Activated CD4-positive, CD25-positive, alpha-beta regulatory T cell treated with anti-CD3 and anti-CD28 coated beads, Interleukin-2, amount 50 U/mL, for 16 hours (primary cell): Measurements from ENCODE around the gene HSPE1.
A peak's percentile ranks its signal among the peaks of the same experiment; 100 is the strongest.
"Not testable (repeated sequence)": the region's sequence is repeated elsewhere in the genome, so short reads cannot be mapped to it uniquely, and the experiment has no call there.

Experiments used
- DNase-seq: peaks from one replicate; pipeline ENCODE4 v3.0.0-alpha.2; 2020; ENCODE audit warnings: low read depth, low spot score

Gene HSPE1

GRCh38 chr2:197498235-197498936 is 1.8 kb upstream of the HSPE1 start:
- no peak for DNase-seq

GRCh38 chr2:197498937-197499593 is 1.1 kb upstream of the HSPE1 start:
- DNase-seq, result peak; percentile 6

GRCh38 chr2:197500503-197501131 is 438 bp downstream of the HSPE1 start:
- DNase-seq, result no peak

- DNase-seq, result no peak
Observed at GRCh38 chr2:197502201-197502600, 2.0 kb downstream of the HSPE1 start.

- DNase-seq, result no peak
Observed at GRCh38 chr2:197502685-197503084, 2.5 kb downstream of the HSPE1 start.

- DNase-seq, result no peak
Observed at GRCh38 chr2:197504000-197504399, 3.8 kb downstream of the HSPE1 start.

GRCh38 chr2:197504512-197504911 is 4.3 kb downstream of the HSPE1 start:
- DNase-seq, result no peak

- DNase-seq, result no peak
Observed at GRCh38 chr2:197506658-197507057, 6.5 kb downstream of the HSPE1 start.

GRCh38 chr2:197513915-197514314 is 13.7 kb downstream of the HSPE1 start:
- no peak for DNase-seq

- DNase-seq, result no peak
Observed at GRCh38 chr2:197514754-197515153, 14.6 kb downstream of the HSPE1 start.

GRCh38 chr2:197515315-197515738 is 15.1 kb downstream of the HSPE1 start:
- peak; percentile 5 for DNase-seq

- DNase-seq, result peak; percentile 83
Observed at GRCh38 chr2:197515739-197516392, 15.7 kb downstream of the HSPE1 start, which contains the start of gene MOB4. MOB4 (plus strand) TSS chr2:197516066; CDS start chr2:197516087, 21 bp downstream.

GRCh38 chr2:197516393-197516761 is 16.2 kb downstream of the HSPE1 start:
- DNase-seq, result no peak

GRCh38 chr2:197517150-197517549 is 17.0 kb downstream of the HSPE1 start:
- no peak for DNase-seq

- DNase-seq, result no peak
Observed at GRCh38 chr2:197538412-197538811, 38.2 kb downstream of the HSPE1 start.

GRCh38 chr2:197539734-197540133 is 39.6 kb downstream of the HSPE1 start:
- DNase-seq, result no peak

- no peak for DNase-seq
Observed at GRCh38 chr2:197543206-197543605, 43.0 kb downstream of the HSPE1 start.

GRCh38 chr2:197547163-197547900 is 47.2 kb downstream of the HSPE1 start:
- DNase-seq, result no peak

GRCh38 chr2:197548582-197548981 is 48.4 kb downstream of the HSPE1 start:
- DNase-seq, result no peak

- not testable (repeated sequence) for DNase-seq
Observed at GRCh38 chr2:197551260-197551659, 51.1 kb downstream of the HSPE1 start.
